HL-60 (cell line): ENCODE measurements around the gene DUSP28.

ENCODE experiments used
- DNase-seq, 2 experiments: peaks; one replicate each; pipeline ENCODE4 v3.0.0-alpha.2; 2010 to 2020; ENCODE audit warnings: low read depth in 1 of 2, low spot score in 1 of 2
- H3K27ac ChIP-seq: fragments of 250-450 bp; sonication (Bioruptor Pico); replicated peaks from 2 replicates; pipeline ENCODE4 v1.5.1; 2020; ENCODE audit warnings: mild to moderate bottlenecking, moderate library complexity
- H3K27me3 ChIP-seq: fragments of 250-450 bp; sonication (Bioruptor Pico); 2 replicates; pipeline ENCODE4 v1.5.1; 2021; ENCODE audit warnings: mild to moderate bottlenecking, moderate library complexity; ENCODE audit not compliant: insufficient read depth, poor library complexity, severe bottlenecking
- H3K4me3 ChIP-seq: replicated peaks from 2 replicates; pipeline ENCODE4 v1.5.1; 2011; ENCODE audit warnings: mild to moderate bottlenecking, control low read depth, low read length; ENCODE audit not compliant: insufficient read depth
- GABPA ChIP-seq: IDR thresholded peaks from 2 replicates; pipeline ENCODE4 v1.6.1; 2012; ENCODE audit warnings: low read depth
- POLR2AphosphoS5 ChIP-seq: IDR thresholded peaks from 2 replicates; pipeline ENCODE4 v1.6.1; 2012; ENCODE audit warnings: low read depth
- SPI1 ChIP-seq: IDR thresholded peaks from 2 replicates; pipeline ENCODE4 v1.6.1; 2012; ENCODE audit warnings: low read depth, mild to moderate bottlenecking, borderline replicate concordance
- TF ChIP-seq, protein P1 (sequence below): IDR thresholded peaks from 2 replicates; pipeline ENCODE4 v1.6.1; 2012; ENCODE audit warnings: low read depth; ENCODE audit not compliant: insufficient replicate concordance
- TF ChIP-seq, protein P2 (sequence below): IDR thresholded peaks from one replicate; pipeline ENCODE4 v1.5.1; 2011; ENCODE audit warnings: low read length, control low read depth, inconsistent platforms; ENCODE audit not compliant: insufficient read depth

DUSP28 gene

GRCh38 chr2:240512109-240512485 lies 48.1 kb upstream of the DUSP28 start:
- no peak overlapping the region for H3K4me3 ChIP-seq
- TF ChIP-seq, protein P1, sequence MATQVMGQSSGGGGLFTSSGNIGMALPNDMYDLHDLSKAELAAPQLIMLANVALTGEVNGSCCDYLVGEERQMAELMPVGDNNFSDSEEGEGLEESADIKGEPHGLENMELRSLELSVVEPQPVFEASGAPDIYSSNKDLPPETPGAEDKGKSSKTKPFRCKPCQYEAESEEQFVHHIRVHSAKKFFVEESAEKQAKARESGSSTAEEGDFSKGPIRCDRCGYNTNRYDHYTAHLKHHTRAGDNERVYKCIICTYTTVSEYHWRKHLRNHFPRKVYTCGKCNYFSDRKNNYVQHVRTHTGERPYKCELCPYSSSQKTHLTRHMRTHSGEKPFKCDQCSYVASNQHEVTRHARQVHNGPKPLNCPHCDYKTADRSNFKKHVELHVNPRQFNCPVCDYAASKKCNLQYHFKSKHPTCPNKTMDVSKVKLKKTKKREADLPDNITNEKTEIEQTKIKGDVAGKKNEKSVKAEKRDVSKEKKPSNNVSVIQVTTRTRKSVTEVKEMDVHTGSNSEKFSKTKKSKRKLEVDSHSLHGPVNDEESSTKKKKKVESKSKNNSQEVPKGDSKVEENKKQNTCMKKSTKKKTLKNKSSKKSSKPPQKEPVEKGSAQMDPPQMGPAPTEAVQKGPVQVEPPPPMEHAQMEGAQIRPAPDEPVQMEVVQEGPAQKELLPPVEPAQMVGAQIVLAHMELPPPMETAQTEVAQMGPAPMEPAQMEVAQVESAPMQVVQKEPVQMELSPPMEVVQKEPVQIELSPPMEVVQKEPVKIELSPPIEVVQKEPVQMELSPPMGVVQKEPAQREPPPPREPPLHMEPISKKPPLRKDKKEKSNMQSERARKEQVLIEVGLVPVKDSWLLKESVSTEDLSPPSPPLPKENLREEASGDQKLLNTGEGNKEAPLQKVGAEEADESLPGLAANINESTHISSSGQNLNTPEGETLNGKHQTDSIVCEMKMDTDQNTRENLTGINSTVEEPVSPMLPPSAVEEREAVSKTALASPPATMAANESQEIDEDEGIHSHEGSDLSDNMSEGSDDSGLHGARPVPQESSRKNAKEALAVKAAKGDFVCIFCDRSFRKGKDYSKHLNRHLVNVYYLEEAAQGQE: no peak
- no peak for TF ChIP-seq SPI1
- TF ChIP-seq, protein P2, sequence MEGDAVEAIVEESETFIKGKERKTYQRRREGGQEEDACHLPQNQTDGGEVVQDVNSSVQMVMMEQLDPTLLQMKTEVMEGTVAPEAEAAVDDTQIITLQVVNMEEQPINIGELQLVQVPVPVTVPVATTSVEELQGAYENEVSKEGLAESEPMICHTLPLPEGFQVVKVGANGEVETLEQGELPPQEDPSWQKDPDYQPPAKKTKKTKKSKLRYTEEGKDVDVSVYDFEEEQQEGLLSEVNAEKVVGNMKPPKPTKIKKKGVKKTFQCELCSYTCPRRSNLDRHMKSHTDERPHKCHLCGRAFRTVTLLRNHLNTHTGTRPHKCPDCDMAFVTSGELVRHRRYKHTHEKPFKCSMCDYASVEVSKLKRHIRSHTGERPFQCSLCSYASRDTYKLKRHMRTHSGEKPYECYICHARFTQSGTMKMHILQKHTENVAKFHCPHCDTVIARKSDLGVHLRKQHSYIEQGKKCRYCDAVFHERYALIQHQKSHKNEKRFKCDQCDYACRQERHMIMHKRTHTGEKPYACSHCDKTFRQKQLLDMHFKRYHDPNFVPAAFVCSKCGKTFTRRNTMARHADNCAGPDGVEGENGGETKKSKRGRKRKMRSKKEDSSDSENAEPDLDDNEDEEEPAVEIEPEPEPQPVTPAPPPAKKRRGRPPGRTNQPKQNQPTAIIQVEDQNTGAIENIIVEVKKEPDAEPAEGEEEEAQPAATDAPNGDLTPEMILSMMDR: no peak
- no peak for TF ChIP-seq GABPA
- no peak for TF ChIP-seq POLR2AphosphoS5
- no peak for DNase-seq
- H3K27me3 ChIP-seq: no peaks in the 10 kb centered on the region
- H3K27ac ChIP-seq: no peak overlapping the region

DNA sequence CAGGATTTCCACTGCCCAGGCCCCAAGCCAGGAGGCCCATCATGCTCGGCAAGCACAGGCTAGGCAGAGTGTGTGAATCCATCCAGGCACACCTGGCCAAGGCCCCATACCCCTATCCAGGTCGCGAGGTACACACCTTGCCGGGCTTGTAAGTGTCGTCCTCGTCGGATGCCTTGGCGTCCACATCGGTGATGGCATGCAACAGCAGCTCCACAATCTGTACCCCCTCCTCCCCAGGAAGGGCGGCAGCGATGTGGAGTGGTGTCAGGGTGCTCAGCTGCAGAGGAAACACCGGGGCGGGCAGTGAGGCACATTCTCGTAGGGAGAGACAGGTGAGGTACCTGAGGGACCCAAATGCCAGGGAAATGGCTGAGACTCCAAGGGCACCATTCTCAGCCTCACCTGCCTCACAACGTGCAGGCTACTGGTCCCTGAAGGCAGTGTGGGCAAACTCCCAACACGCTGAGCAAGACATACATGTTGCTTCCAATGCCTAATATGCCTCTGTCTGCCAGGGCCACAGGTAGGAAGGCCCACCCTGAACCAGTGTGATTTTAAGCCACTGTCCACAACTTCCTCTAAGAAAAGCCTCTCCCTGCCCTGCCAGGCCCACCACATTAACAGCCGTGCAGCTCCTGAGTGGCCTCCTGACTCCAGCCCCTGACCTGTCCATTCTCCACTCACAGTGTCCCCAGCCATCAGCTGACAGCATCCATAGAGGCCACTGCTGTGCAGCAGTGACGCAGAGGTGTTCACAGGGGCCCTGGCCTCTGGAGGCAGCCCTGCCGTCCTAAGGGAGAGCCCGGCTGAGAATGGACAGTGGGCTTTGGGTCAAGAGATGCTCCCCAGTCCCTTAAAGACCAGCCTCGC lies 47.3 kb upstream of the DUSP28 start:
- Histone ChIP-seq H3K4me3 (no peak overlapping the region), H3K27me3 (no peaks in the 10 kb centered on the region), H3K27ac (no peak overlapping the region)
- DNase-seq: no peak
- TF ChIP-seq, protein P1: no peak
- TF ChIP-seq, protein P2: no peak
- TF ChIP-seq SPI1 (no peak), POLR2AphosphoS5 (no peak), GABPA (no peak)

DNA sequence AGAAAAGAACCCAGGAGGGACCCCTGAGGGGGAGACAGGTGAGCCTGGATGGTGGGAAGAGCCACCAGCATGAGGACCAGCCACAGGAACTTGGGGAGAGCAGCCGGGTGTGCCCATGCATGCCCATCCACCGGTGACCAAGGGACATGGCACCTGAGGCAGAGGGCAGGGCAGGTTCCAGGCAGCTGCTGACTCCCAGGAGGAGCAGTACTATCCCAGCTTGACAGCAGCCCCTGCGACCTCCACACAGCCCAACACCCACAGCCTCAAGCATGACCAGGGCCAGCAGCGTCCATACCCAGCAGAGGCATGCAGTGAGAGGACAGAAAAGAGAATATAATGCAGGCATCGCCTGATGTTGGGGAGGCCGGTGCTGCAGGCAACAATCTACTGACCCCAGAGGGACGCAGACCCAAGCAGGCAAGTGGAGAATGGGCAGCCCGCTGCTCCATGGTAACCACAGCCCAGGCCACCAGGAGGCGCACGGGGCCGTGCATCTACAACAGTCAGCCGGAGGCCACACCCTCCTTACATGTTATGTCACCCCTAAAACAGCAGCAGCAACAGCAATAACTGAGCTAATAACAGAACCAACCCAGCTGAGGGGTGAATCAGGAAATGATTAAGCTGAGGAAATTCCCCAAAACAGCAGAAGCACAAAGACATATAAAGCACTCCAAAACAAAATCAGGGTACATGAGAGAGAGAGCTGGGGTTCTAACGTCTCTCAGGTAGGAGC lies 46.4 kb upstream of the DUSP28 start:
- H3K27me3 ChIP-seq: no peaks in the 10 kb centered on the region
- TF ChIP-seq POLR2AphosphoS5: no peak
- TF ChIP-seq, protein P2: peak; percentile 97
- peak; percentile 43 to 87 for DNase-seq
- H3K4me3 ChIP-seq: no peak overlapping the region
- H3K27ac ChIP-seq: no peak overlapping the region
